T-helper 1 cell treated with Interleukin-12 subunit alpha and Interleukin-12 subunit beta and Interleukin-4 antibody, amounts not matched to agents 30 μg/mL and 1 μg/mL, for 36 hours (primary cell): ENCODE measurements around the gene PNPLA8.
"Not testable (repeated sequence)": the region's sequence is repeated elsewhere in the genome, so short reads cannot be mapped to it uniquely, and the experiment has no call there.

ENCODE experiments used
- H3K27ac Mint-ChIP-seq: one replicate; pipeline ENCODE4 v1.8.0; 2021; ENCODE audit warnings: mild to moderate bottlenecking, mixed read lengths
- H3K27me3 Mint-ChIP-seq: one replicate; pipeline ENCODE4 v1.8.0; 2021; ENCODE audit warnings: low read depth, mixed read lengths
- H3K36me3 Mint-ChIP-seq: one replicate; pipeline ENCODE4 v1.8.0; 2021; ENCODE audit warnings: low read depth, mixed read lengths
- H3K4me1 Mint-ChIP-seq: one replicate; pipeline ENCODE4 v1.8.0; 2021; ENCODE audit warnings: low read depth, mixed read lengths
- H3K4me3 Mint-ChIP-seq: one replicate; pipeline ENCODE4 v1.8.0; 2021; ENCODE audit warnings: mild to moderate bottlenecking, moderate library complexity, mixed read lengths
- H3K9me3 Mint-ChIP-seq: one replicate; pipeline ENCODE4 v1.8.0; 2021; ENCODE audit warnings: mixed read lengths

PNPLA8 gene

GRCh38 chr7:108467391-108467790, 58.5 kb downstream of the PNPLA8 start:
- Mint-ChIP-seq H3K4me3 (no peak overlapping the region), H3K4me1 (no peaks in the 10 kb centered on the region), H3K27ac (no peak overlapping the region), H3K27me3 (peaks cover 10% of the 10 kb centered on the region), H3K36me3 (no peaks in the 10 kb centered on the region), H3K9me3 (no peaks in the 10 kb centered on the region)

GRCh38 chr7:108466322-108466721, 59.6 kb downstream of the PNPLA8 start:
- H3K27ac Mint-ChIP-seq, H3K4me3 Mint-ChIP-seq, H3K36me3 Mint-ChIP-seq, H3K4me1 Mint-ChIP-seq, H3K9me3 Mint-ChIP-seq: not testable (repeated sequence)
- peaks cover 16% of the 10 kb centered on the region for H3K27me3 Mint-ChIP-seq

GRCh38 chr7:108464743-108465142, 61.2 kb downstream of the PNPLA8 start:
- peaks cover 28% of the 10 kb centered on the region for H3K27me3 Mint-ChIP-seq
- no peaks in the 10 kb centered on the region for H3K4me1 Mint-ChIP-seq
- H3K36me3 Mint-ChIP-seq, result no peaks in the 10 kb centered on the region
- no peaks in the 10 kb centered on the region for H3K9me3 Mint-ChIP-seq
- no peak overlapping the region for H3K4me3 Mint-ChIP-seq
- no peak overlapping the region for H3K27ac Mint-ChIP-seq

- Mint-ChIP-seq H3K27ac (no peak overlapping the region), H3K9me3 (no peaks in the 10 kb centered on the region), H3K36me3 (no peaks in the 10 kb centered on the region), H3K27me3 (peaks cover 36% of the 10 kb centered on the region), H3K4me3 (no peak overlapping the region), H3K4me1 (no peaks in the 10 kb centered on the region)
Measured at GRCh38 chr7:108463613-108464012, 62.3 kb downstream of the PNPLA8 start.

GRCh38 chr7:108461840-108462239, 64.1 kb downstream of the PNPLA8 start:
- no peaks in the 10 kb centered on the region for H3K36me3 Mint-ChIP-seq
- peaks cover 51% of the 10 kb centered on the region for H3K27me3 Mint-ChIP-seq
- H3K9me3 Mint-ChIP-seq, result no peaks in the 10 kb centered on the region
- no peak overlapping the region for H3K4me3 Mint-ChIP-seq
- no peaks in the 10 kb centered on the region for H3K4me1 Mint-ChIP-seq
- no peak overlapping the region for H3K27ac Mint-ChIP-seq

GRCh38 chr7:108460964-108461363, 65.0 kb downstream of the PNPLA8 start:
- H3K4me3 Mint-ChIP-seq, result no peak overlapping the region
- H3K9me3 Mint-ChIP-seq, result no peaks in the 10 kb centered on the region
- no peaks in the 10 kb centered on the region for H3K4me1 Mint-ChIP-seq
- H3K27ac Mint-ChIP-seq, result no peak overlapping the region
- peaks cover 51% of the 10 kb centered on the region for H3K27me3 Mint-ChIP-seq
- no peaks in the 10 kb centered on the region for H3K36me3 Mint-ChIP-seq

- Mint-ChIP-seq H3K4me3 (no peak overlapping the region), H3K36me3 (no peaks in the 10 kb centered on the region), H3K4me1 (no peaks in the 10 kb centered on the region), H3K27ac (no peak overlapping the region), H3K9me3 (no peaks in the 10 kb centered on the region), H3K27me3 (peaks cover 51% of the 10 kb centered on the region)
Measured at GRCh38 chr7:108459922-108460551, 65.9 kb downstream of the PNPLA8 start.

DNA sequence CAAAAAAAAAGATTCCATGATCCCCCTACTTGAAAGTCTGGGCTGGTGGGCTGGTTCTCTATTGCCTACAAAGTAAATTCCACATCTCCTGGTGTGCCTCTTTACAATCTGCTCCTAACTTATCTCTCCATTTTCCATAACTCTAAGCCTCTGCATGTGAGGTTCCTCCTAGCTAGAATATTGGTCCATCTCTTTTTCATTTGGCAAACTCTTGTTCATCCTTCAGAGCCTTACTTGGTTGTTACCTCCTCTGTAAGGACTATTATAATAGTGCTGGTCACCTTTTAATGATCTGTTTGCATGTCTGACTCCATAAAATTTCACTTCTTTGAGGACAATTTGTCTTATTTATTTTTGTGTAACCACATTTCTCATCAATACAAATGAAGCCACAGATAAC, 68.1 kb downstream of the PNPLA8 start:
- H3K4me3 Mint-ChIP-seq, result no peak overlapping the region
- H3K27ac Mint-ChIP-seq, result no peak overlapping the region
- no peaks in the 10 kb centered on the region for H3K36me3 Mint-ChIP-seq
- H3K4me1 Mint-ChIP-seq, result no peaks in the 10 kb centered on the region
- H3K27me3 Mint-ChIP-seq, result peaks cover 65% of the 10 kb centered on the region
- H3K9me3 Mint-ChIP-seq, result no peaks in the 10 kb centered on the region

GRCh38 chr7:108456845-108457540, 68.9 kb downstream of the PNPLA8 start:
- H3K36me3 Mint-ChIP-seq, result no peaks in the 10 kb centered on the region
- peaks cover 73% of the 10 kb centered on the region for H3K27me3 Mint-ChIP-seq
- peak overlapping the region; percentile 26 for H3K4me3 Mint-ChIP-seq
- no peaks in the 10 kb centered on the region for H3K4me1 Mint-ChIP-seq
- no peaks in the 10 kb centered on the region for H3K9me3 Mint-ChIP-seq
- no peak overlapping the region for H3K27ac Mint-ChIP-seq

- H3K27me3 Mint-ChIP-seq, result peaks cover 76% of the 10 kb centered on the region
- H3K27ac Mint-ChIP-seq, result no peak within 1 kb of the TSS
Measured at GRCh38 chr7:108455998-108456677, 69.8 kb downstream of the PNPLA8 start, which contains the start of gene NRCAM. Gene NRCAM (minus strand): TSS chr7:108456436. CDS start chr7:108240064, 216,372 bp downstream.

GRCh38 chr7:108455551-108455997, 70.4 kb downstream of the PNPLA8 start:
- Mint-ChIP-seq H3K36me3 (no peaks in the 10 kb centered on the region), H3K27ac (no peak overlapping the region), H3K4me1 (no peaks in the 10 kb centered on the region), H3K9me3 (no peaks in the 10 kb centered on the region), H3K27me3 (peaks cover 74% of the 10 kb centered on the region), H3K4me3 (no peak overlapping the region)

More at GRCh38 chr7:108455998-108456677, 69.8 kb downstream of the PNPLA8 start, which contains the start of gene NRCAM:
- H3K36me3 Mint-ChIP-seq, result no peaks in the 10 kb centered on the region
- H3K9me3 Mint-ChIP-seq, result no peaks in the 10 kb centered on the region
- peak within 1 kb of the TSS; percentile 30 for H3K4me3 Mint-ChIP-seq
- H3K4me1 Mint-ChIP-seq, result no peaks in the 10 kb centered on the region

GRCh38 chr7:108454674-108455550, 71.0 kb downstream of the PNPLA8 start:
- no peak overlapping the region for H3K27ac Mint-ChIP-seq
- peak overlapping the region; percentile 65 for H3K4me3 Mint-ChIP-seq
- H3K27me3 Mint-ChIP-seq, result peaks cover 73% of the 10 kb centered on the region
- no peaks in the 10 kb centered on the region for H3K36me3 Mint-ChIP-seq
- no peaks in the 10 kb centered on the region for H3K4me1 Mint-ChIP-seq
- H3K9me3 Mint-ChIP-seq, result no peaks in the 10 kb centered on the region

DNA sequence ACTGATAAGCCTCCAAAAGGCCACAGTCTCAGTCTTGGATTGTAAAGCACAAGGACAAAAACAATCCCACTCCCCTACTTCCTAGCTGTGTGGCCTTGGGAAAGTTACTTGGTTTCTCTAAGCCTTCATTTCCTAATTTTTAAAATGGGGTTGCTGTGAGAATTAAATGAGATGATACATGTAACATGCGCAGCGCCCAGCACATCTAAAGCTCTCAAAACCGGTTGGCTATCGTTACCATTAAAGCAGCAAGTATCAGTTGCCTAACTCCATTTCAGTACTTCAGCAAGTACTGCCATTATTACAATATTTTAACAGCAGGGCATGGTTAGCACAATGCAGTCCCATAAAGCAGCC, 71.6 kb downstream of the PNPLA8 start:
- Mint-ChIP-seq H3K9me3 (no peaks in the 10 kb centered on the region), H3K27ac (no peak overlapping the region), H3K27me3 (peaks cover 74% of the 10 kb centered on the region), H3K4me1 (no peaks in the 10 kb centered on the region), H3K36me3 (no peaks in the 10 kb centered on the region), H3K4me3 (peak overlapping the region; percentile 65)

DNA sequence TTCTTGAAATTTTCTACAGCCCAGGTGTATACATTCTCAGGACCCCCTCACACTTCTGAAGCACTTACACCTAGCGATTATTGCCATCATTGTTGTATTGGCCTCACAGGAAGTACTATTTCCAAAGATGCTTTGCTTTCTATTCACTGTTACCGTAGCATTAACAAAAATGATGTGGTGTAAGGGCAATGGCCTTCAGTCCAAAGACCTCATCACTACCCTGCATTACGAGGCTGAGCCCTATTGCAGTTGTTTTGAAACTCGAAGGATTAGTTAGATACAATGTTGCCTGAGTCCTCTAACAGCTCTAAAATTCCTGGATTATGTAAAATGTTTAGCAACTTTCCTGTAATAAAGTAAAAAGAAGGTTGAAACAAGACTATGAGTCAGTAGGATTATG, 72.6 kb downstream of the PNPLA8 start:
- no peak overlapping the region for H3K27ac Mint-ChIP-seq
- H3K27me3 Mint-ChIP-seq, result peaks cover 73% of the 10 kb centered on the region
- H3K4me3 Mint-ChIP-seq, result no peak overlapping the region
- H3K9me3 Mint-ChIP-seq, result no peaks in the 10 kb centered on the region
- H3K4me1 Mint-ChIP-seq, result no peaks in the 10 kb centered on the region
- no peaks in the 10 kb centered on the region for H3K36me3 Mint-ChIP-seq
